Mesothelial cell of epicardium (in vitro differentiated cells): ENCODE results near the gene TMEM120B. TPM values are rescaled to one million over a fixed set of nuclear protein-coding genes. Genes with fewer than 3 reads are reported as not detected.

Source experiments
- DNase-seq, 2 experiments: peaks; one replicate each; pipeline ENCODE4 v3.0.0; 2021; ENCODE audit warnings: low spot score in 2 of 2; ENCODE audit not compliant: unreplicated experiment in 2 of 2
- H3K27ac Mint-ChIP-seq: 2 replicates; pipeline ENCODE4 v1.8.0; 2021; ENCODE audit warnings: mixed read lengths
- H3K27me3 Mint-ChIP-seq: 2 replicates; pipeline ENCODE4 v1.8.0; 2021; ENCODE audit warnings: low read depth, mixed read lengths
- H3K36me3 Mint-ChIP-seq: 2 replicates; pipeline ENCODE4 v1.8.0; 2021; ENCODE audit warnings: mixed read lengths
- H3K4me1 Mint-ChIP-seq: 2 replicates; pipeline ENCODE4 v1.8.0; 2021; ENCODE audit warnings: mixed read lengths
- H3K4me3 Mint-ChIP-seq: 2 replicates; pipeline ENCODE4 v1.8.0; 2021; ENCODE audit warnings: mild to moderate bottlenecking, moderate library complexity, mixed read lengths
- H3K9me3 Mint-ChIP-seq: 2 replicates; pipeline ENCODE4 v1.8.0; 2021; ENCODE audit warnings: mixed read lengths
- total RNA-seq: library from RNA; stranded (reverse); gene quantifications from 3 replicates; pipeline ENCODE4 v1.2.1, GENCODE V29; 2021
- TF ChIP-seq, protein P1 (sequence below): fragments of 200-600 bp; sonication (generic); IDR thresholded peaks from one replicate; pipeline ENCODE4 v1.5.0; 2021; ENCODE audit warnings: antibody characterized with exemption; ENCODE audit not compliant: unreplicated experiment

TMEM120B gene
- total RNA-seq, 1 donor from 2014 or later = 22.4 TPM

- Mint-ChIP-seq H3K4me1 (peaks cover 50% of the 10 kb centered on the region), H3K9me3 (no peaks in the 10 kb centered on the region), H3K36me3 (peaks cover 7% of the 10 kb centered on the region), H3K27ac (peak overlapping the region; percentile 98), H3K4me3 (peak overlapping the region; percentile 71), H3K27me3 (no peaks in the 10 kb centered on the region)
- peak in 1 of 2 experiments; percentile 89 for DNase-seq
- TF ChIP-seq, protein P1, sequence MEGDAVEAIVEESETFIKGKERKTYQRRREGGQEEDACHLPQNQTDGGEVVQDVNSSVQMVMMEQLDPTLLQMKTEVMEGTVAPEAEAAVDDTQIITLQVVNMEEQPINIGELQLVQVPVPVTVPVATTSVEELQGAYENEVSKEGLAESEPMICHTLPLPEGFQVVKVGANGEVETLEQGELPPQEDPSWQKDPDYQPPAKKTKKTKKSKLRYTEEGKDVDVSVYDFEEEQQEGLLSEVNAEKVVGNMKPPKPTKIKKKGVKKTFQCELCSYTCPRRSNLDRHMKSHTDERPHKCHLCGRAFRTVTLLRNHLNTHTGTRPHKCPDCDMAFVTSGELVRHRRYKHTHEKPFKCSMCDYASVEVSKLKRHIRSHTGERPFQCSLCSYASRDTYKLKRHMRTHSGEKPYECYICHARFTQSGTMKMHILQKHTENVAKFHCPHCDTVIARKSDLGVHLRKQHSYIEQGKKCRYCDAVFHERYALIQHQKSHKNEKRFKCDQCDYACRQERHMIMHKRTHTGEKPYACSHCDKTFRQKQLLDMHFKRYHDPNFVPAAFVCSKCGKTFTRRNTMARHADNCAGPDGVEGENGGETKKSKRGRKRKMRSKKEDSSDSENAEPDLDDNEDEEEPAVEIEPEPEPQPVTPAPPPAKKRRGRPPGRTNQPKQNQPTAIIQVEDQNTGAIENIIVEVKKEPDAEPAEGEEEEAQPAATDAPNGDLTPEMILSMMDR = peak; percentile 88
Measured at GRCh38 chr12:121795034-121795968, 82.7 kb downstream of the TMEM120B start.

DNA sequence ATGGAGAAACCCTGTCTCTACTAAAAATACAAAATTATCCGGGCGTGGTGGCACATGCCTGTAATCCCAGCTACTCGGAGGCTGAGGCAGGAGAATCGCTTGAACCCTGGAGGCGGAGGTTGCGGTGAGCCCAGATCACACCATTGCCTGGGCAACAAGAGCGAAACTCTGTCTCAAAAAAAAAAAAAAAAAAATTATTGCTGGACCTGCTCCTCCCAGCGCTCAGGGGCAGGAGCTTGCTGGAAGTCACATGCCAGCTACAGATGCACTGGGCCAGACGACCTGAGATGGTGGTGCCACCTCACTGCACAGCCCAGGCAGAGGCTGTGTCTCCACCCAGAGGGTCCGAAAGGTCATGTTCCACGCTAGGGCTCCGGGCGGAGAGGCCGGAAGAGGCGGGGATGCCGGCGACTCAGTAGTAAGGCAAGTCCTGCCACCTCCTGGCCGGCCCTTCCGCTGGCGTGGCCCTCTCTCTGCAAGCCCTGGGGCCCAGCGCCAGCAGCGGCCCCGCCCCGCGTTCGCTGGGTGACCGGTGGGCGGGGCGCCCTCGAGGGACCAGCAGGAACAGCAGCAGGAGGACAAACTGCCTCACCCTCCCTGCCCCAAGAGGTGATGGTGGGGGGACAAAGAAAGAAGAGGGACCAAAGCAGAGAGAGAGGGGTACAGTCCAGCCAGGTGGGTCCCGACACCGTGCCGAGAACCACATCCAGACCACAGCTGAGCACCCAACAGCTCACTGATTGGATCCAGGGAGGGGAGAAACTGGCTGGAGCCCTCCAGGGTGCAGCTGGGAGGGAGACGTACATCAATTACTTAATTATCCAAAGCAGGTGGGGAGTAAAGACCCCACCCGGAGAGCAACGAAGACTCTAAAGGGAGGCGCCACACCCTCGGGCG, 84.6 kb downstream of the TMEM120B start:
- Mint-ChIP-seq H3K36me3 (peaks cover 7% of the 10 kb centered on the region), H3K27me3 (no peaks in the 10 kb centered on the region), H3K9me3 (no peaks in the 10 kb centered on the region), H3K27ac (peak overlapping the region; percentile 97), H3K4me1 (peaks cover 58% of the 10 kb centered on the region), H3K4me3 (peak overlapping the region; percentile 82)
- TF ChIP-seq, protein P1 = no peak
- DNase-seq = no peak

DNA sequence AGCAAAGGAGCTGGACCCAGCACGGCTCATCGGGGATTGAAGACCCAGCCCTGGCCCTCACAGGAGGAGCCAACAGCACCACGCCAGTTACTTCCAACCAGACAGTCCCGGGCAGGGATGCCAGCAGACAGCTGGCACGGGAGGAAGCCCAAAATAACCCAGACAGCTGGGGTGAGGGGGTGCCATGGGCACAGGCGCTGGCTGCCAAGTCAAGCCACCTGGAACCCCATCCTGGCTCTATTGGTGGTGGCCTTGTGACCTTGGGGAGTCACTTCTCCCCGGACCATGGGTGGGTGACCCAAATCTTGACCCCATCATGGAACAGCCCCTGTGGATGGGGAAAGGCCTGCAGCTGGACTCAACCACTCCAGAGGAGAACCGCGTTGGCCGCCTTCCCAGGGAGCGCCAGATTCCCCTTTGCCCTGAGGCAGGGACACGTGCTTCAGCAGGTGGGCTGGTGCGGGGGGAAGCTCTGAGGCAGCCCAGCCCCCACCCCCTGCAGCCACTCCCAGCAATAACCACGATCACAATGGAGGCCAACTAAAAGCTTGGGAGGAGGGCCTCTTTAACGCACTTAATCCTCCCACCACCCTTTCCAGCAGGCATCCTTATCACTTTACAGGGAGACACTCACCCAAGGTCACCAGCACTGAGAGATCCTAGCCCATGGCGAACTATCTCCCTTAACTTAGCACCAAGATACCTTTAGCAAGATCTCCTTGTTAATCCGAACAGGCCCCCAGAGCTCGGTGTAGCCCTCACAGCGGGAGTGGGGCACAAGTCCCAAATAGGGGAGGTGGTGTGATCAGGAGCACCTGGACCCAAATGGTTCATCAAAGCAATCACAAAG, 85.6 kb downstream of the TMEM120B start:
- TF ChIP-seq, protein P1 = no peak
- peak overlapping the region; percentile 97 for H3K27ac Mint-ChIP-seq
- no peaks in the 10 kb centered on the region for H3K27me3 Mint-ChIP-seq
- peaks cover 7% of the 10 kb centered on the region for H3K36me3 Mint-ChIP-seq
- no peak for DNase-seq
- H3K4me3 Mint-ChIP-seq = peak overlapping the region; percentile 82
- peaks cover 57% of the 10 kb centered on the region for H3K4me1 Mint-ChIP-seq
- H3K9me3 Mint-ChIP-seq = no peaks in the 10 kb centered on the region

DNA sequence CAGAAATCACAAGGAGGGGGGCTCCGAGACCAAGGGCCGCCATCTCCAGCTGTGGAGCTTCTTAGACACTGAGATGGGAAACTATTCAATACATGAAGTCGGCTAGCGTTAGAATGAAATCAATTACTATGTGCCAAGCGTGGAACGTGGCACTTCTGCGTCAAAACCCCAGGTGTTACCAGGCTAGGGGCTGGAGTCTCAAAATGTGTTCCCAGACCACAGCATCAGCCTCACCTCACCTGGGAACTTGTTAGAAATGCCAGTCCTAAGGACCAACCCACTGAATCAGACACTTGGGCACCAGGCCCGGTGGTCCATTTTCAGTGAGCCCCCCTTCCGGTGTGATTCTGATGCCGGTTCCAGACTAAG, 86.2 kb downstream of the TMEM120B start:
- DNase-seq = no peak
- peaks cover 58% of the 10 kb centered on the region for H3K4me1 Mint-ChIP-seq
- H3K27me3 Mint-ChIP-seq = no peaks in the 10 kb centered on the region
- no peaks in the 10 kb centered on the region for H3K9me3 Mint-ChIP-seq
- H3K4me3 Mint-ChIP-seq = peak overlapping the region; percentile 82
- peak overlapping the region; percentile 97 for H3K27ac Mint-ChIP-seq
- H3K36me3 Mint-ChIP-seq = peaks cover 7% of the 10 kb centered on the region
- TF ChIP-seq, protein P1 = no peak

DNA sequence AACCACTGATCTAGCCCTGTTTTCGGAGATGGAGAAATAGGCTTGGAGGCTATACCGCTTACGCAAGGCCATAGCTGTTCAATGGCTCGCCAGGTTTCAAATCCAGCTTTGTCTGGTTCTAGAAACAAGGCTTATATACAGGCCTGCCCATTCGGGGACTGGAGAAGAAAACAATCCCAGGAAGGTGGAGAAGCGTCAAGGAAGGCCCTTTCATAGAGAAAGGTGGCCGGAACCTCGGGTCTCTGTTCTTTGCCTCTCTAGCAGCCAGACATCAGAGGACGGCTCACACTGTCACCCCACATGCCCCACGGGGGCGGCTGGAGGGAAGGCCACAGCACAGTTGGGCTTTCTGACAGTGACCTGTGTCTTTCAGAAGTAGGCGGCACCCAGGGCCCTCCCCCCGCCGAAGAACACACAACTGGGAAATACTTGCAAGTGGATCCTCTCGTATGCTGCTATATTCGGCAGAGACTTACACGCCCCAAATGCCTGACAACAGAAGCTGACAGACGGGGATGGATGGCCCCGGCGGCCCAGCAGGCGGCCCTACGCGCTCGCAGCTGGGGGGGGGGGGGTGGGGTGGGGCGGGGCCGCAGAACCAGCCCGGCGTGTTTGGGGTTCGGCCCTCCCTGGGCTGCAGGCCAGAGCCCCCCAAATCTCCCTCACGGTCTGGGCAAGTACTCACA, 86.7 kb downstream of the TMEM120B start:
- H3K4me1 Mint-ChIP-seq = peaks cover 56% of the 10 kb centered on the region
- H3K9me3 Mint-ChIP-seq = no peaks in the 10 kb centered on the region
- peak overlapping the region; percentile 82 for H3K4me3 Mint-ChIP-seq
- H3K36me3 Mint-ChIP-seq = peaks cover 7% of the 10 kb centered on the region
- TF ChIP-seq, protein P1 = no peak
- H3K27me3 Mint-ChIP-seq = no peaks in the 10 kb centered on the region
- H3K27ac Mint-ChIP-seq = peak overlapping the region; percentile 99
- no peak for DNase-seq
